Skeletal muscle tissue (tissue), 4 donors: Measurements from ENCODE around the gene OGFR. TPM values are rescaled to one million over a fixed set of nuclear protein-coding genes. Genes with fewer than 3 reads are reported as not detected.

Source experiments
- H3K27ac ChIP-seq: one replicate; pipeline ENCODE4 v1.7.0; 2013; ENCODE audit warnings: mild to moderate bottlenecking, low read depth, low read length, inconsistent platforms
- H3K27me3 ChIP-seq, 3 donors: one replicate each; pipeline ENCODE4 v1.7.0; 2013; ENCODE audit warnings: low read length in 3 of 3; ENCODE audit not compliant: control insufficient read depth in 3 of 3, insufficient read depth in 3 of 3
- H3K36me3 ChIP-seq, 3 donors: one replicate each; pipeline ENCODE4 v1.7.0; 2013; ENCODE audit warnings: low read length in 3 of 3; ENCODE audit not compliant: control insufficient read depth in 3 of 3, insufficient read depth in 3 of 3
- H3K4me1 ChIP-seq, 3 donors: one replicate each; pipeline ENCODE4 v1.7.0; 2013; ENCODE audit warnings: low read length in 3 of 3, mild to moderate bottlenecking in 3 of 3; ENCODE audit not compliant: control insufficient read depth in 3 of 3, insufficient read depth in 3 of 3
- H3K4me3 ChIP-seq, 3 donors: one replicate each; pipeline ENCODE4 v1.7.0; 2013; ENCODE audit warnings: low read length in 3 of 3
- H3K9ac ChIP-seq, 3 donors: one replicate each; pipeline ENCODE4 v1.7.0; 2013; ENCODE audit warnings: low read length in 3 of 3, mild to moderate bottlenecking in 3 of 3, moderate library complexity in 2 of 3, low read depth in 1 of 3
- H3K9me3 ChIP-seq, 3 donors: one replicate each; pipeline ENCODE4 v1.7.0; 2013; ENCODE audit warnings: low read length in 3 of 3; ENCODE audit not compliant: control insufficient read depth in 3 of 3
- total RNA-seq: library from RNA; depleted of rRNA; stranded (reverse); fragments of >200 nt; gene quantifications from one replicate; pipeline ENCODE4 v1.2.3, GENCODE V29; 2014
- donor health status: Osteomylitis.

The OGFR gene
- total RNA-seq, 1 donor from 2014 or later = 13.6 TPM

DNA sequence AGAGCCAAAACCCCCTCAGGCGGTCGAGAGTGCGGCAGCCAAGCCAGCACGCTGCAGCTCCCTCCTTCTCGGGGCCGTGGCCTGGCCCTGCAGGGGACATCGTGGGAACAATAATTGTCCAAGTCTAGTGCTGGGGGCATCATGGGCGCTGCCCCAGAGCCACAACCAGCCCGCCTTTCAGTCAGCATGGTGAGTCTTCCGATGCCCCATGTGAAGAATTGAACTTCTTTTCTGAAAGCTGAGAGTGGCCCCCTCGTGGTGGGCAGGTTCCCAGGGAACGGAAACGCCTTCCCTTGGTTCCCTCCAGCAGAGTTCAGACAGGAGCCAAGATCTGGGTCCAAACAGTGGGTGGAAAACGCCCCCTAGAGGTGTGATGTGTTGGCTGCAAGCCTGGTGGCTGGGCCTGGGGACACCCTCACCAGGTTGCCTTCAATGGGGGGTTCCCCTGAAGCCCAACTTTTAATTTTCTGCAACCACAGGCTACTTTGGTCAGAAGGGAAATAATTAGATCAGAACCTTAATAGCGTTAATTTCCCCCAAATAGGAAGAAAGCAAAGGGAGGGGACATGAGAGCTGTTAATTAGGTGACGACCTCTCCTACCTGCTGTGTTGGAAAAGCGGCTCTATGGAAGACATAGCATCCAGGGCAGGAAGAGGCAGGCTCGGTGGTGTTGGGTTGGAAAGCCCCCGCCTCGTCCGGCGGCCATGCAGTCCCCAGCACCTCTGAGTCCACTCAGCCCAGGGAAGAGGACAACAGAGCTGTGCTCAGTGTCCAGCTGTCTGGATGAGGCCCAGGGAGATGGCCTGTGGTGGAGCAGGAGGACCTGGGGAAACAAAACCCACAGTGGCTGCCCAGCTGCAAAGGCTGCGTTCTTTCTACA is 13.1 kb upstream of the OGFR start:
- H3K4me3 ChIP-seq = no peak overlapping the region
- H3K9ac ChIP-seq = no peak overlapping the region
- H3K27ac ChIP-seq = no peak overlapping the region
- H3K9me3 ChIP-seq = no peaks in the 10 kb centered on the region
- H3K27me3 ChIP-seq = peaks cover 10 to 22% (median 12%) of the 10 kb centered on the region in 3 donors
- no peaks in the 10 kb centered on the region for H3K36me3 ChIP-seq
- H3K4me1 ChIP-seq = peaks cover 21 to 23% (median 22%) of the 10 kb centered on the region in 3 donors

DNA sequence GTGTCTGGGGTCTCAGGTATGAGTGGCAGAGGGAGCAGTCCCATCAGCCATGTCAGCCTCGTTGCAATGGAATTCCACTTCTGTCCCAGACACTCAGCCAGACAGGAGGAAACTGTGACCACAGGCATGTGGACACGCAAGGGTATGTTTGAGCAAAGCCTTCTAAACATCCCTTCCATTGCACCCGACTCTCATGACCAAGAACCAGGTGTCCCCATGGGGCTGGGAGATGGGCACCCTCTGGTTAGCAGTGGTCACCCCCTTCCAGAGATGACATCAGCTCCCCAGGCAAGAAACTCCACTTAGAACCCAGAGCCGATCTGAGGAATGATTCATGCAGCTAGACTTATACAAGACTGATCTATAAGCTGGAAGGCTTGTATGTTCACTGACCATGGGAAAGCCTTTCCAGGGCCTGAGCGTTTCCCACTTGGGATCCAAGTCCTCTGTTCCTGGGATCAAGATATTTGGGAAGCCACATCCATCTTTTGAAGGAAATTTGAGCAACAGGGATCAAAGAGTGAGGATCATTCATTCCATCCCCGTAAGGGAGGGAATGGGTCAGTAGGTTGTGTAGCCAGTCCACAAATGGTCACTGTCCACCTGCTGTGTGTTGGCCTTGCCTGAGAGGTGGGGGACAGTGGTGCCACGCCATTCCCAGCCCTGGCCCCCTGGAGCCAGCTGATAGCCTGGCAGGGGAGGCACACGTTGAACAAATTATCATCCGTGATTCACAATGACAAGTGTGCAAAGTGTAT is 12.3 kb upstream of the OGFR start:
- H3K4me1 ChIP-seq = peaks cover 26 to 28% (median 27%) of the 10 kb centered on the region in 3 donors
- H3K9ac ChIP-seq = no peak overlapping the region
- H3K27ac ChIP-seq = no peak overlapping the region
- no peak overlapping the region for H3K4me3 ChIP-seq
- H3K9me3 ChIP-seq = no peaks in the 10 kb centered on the region
- H3K27me3 ChIP-seq = peaks cover 10 to 22% (median 12%) of the 10 kb centered on the region in 3 donors
- peaks cover 0 to 2% (median 0%) of the 10 kb centered on the region in 3 donors for H3K36me3 ChIP-seq

DNA sequence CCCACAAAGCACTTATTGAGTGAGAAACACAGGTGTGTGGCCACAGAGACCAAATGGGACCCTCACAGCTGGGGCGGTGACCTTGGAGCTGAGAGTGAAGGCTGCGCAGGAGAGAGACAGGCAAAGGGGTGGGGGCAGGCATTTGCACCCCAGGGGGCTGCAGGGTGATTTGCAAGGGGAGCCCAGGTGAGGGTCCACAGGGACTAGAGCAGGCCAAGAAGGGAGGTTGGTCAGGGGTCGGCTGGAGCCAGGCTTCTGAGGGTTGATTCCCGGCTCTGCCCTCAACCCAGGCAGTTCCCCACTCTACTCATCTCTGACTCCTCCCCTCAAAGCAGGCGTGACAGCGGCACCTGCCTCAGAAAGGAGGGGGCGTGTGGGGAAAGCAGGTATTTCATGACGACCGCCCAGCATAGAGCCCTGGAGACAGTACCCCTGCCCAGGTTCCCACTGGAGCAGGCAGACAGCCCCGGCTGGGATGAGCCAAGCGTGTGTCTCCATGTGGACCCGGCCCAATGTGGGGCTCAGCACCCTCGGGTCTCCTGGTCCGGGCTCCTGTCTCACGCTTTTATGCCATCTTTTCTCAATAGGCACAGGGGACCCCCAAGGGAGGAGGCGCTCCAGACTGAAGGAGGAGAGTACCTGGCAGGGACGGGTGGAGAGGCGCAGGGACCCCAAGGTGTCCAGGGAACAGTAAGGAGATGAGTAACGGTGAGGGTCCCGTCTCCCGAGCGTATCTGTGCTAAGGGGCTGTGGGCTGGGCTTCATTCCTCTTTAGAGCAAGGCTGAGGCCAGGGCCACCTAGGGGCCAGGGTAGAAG is 11.5 kb upstream of the OGFR start:
- Histone ChIP-seq H3K4me3 (peak overlapping the region in 1 of 3 donors; percentile 75), H3K9ac (peak overlapping the region in 2 of 3 donors; percentile 78 to 80), H3K36me3 (peaks cover 0 to 9% (median 8%) of the 10 kb centered on the region in 3 donors), H3K27ac (peak overlapping the region; percentile 84), H3K4me1 (peaks cover 32 to 35% (median 33%) of the 10 kb centered on the region in 3 donors), H3K9me3 (no peaks in the 10 kb centered on the region), H3K27me3 (peaks cover 9 to 22% (median 10%) of the 10 kb centered on the region in 3 donors)

DNA sequence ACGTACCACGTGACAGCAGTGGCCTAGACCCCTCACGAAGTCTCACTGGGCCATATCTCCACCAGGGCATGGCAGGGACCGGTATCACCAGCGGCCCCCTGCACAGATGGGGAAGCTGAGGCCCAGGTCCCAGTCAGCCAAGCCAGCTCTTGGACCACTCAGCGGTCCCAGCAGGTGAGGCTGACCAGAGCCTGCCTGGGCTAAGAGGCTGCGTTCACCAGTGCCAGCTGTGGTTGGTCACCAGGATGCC is 11.0 kb upstream of the OGFR start:
- Histone ChIP-seq H3K9ac (peak overlapping the region; percentile 72 to 80 (median 78)), H3K4me1 (peaks cover 32 to 35% (median 33%) of the 10 kb centered on the region in 3 donors), H3K4me3 (peak overlapping the region; percentile 67 to 76 (median 75)), H3K27me3 (peaks cover 9 to 19% (median 10%) of the 10 kb centered on the region in 3 donors), H3K36me3 (peaks cover 4 to 12% (median 11%) of the 10 kb centered on the region in 3 donors), H3K27ac (peak overlapping the region; percentile 84), H3K9me3 (no peaks in the 10 kb centered on the region)

DNA sequence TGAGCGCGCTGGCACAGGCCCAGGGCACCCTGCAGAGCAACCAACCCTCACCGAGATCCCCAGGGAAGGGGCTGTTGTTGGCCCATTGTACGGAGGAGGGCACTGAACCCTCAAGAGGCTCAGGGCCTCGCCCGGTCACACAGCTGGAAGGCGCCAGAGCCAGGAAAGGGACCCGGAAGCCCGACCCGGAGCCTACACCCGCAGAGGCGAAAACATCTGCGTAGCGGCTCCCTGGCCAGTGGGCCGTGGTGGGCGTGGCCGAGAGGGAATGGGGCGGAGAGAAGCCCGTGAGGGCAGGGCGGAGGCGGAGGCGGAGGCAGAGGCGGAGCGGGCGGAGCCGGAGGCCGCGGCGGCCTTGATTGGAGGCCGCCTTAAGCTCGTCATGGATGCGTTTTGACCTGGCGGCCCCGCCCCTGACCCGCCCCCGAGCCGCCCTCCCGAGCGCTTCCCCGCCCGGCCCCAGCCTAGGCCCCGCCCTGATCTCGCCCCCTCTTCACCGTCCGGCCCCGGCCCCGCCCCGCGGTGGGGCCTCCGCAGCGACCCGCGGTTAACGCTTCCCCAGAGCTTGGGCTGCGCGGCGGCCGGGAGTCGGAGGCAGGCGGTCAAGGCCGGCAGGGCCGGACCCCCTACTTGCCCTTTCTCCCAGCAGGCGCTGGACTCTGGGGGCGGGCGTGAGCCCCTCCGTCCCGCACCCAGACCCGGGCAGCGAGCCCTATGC is 10.5 kb upstream of the OGFR start:
- H3K9ac ChIP-seq = peak overlapping the region; percentile 72 to 87 (median 80)
- peaks cover 6 to 14% (median 7%) of the 10 kb centered on the region in 3 donors for H3K27me3 ChIP-seq
- no peaks in the 10 kb centered on the region for H3K9me3 ChIP-seq
- peak overlapping the region; percentile 72 to 79 (median 77) for H3K4me3 ChIP-seq
- peaks cover 32 to 35% (median 33%) of the 10 kb centered on the region in 3 donors for H3K4me1 ChIP-seq
- H3K27ac ChIP-seq = peak overlapping the region; percentile 84
- peaks cover 9 to 16% (median 16%) of the 10 kb centered on the region in 3 donors for H3K36me3 ChIP-seq

DNA sequence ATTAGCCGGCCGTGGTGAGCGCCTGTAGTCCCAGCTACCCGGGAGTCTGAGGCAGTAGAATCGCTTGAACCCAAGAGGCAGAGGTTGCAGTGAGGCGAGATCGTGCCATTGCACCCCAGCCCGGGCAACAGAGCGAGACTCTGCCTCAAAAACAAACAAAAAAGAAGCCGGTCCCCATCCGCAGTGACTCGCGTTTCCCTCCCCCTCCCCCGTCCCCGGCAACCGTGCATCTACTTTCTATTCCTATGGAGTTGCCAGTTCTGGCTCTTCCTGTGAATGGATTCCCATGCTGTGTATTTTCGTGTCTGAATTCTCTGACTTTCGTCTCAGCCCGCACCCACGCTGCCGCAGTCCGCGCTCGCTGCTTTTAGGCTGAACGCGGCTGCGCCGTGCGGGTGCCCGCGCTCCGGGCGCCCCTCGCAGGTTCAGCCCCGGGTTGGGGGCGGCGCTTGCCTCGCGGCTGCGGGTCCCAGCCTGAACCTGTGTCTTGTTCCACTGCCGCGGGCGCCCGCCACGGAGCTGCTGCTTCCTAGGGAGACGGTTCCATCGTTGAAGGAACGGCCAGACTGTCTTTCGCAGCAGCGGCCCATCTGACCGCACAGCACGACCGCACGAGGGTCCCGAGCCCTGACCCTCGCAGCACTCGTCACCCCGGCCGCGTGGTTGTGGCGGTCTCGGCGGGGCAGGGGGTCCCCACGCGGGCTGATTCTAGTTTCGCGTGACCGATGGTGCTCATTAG is 9.4 kb upstream of the OGFR start:
- peaks cover 0 to 5% (median 2%) of the 10 kb centered on the region in 3 donors for H3K27me3 ChIP-seq
- H3K27ac ChIP-seq = peak overlapping the region; percentile 68
- no peaks in the 10 kb centered on the region for H3K9me3 ChIP-seq
- peaks cover 17 to 24% (median 23%) of the 10 kb centered on the region in 3 donors for H3K36me3 ChIP-seq
- peak overlapping the region; percentile 70 to 87 (median 79) for H3K9ac ChIP-seq
- peak overlapping the region; percentile 72 to 79 (median 77) for H3K4me3 ChIP-seq
- peaks cover 32 to 35% (median 33%) of the 10 kb centered on the region in 3 donors for H3K4me1 ChIP-seq

DNA sequence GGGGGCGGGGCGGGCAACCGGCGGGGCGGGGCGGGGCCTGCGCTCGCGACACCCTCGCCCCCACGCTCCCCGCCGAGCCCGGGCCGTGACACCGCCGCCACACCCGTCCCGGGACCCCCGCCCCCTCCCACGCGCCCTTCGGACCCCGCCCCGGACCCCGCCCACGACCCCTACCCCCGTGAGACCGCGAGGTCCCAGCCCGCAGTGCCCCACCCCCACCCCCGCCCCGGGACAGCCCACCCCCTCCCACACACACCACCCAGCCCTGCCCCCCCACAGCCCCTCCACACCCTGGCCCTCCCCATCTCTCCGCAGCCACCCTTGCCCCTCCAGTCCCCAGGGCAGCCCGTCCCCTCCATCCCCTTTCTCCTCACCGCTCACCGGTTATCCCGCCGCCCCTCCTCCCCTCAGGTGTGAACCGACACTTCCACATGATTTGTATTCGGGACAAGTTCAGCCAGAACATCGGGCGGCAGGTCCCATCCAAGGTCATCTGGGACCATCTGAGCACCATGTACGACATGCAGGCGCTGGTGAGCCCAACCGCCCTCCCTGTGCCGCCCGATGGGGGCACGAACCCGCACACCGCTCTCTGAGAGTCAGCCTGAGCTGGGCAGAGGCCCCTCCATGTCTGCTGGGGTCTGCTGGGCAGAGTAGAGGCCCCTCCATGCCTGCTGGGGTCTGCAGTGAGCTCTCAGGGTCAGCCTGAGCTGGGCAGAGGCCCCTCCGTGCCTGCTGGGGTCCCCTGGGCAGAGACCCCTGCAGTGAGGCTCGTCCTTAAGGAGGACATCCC is 7.7 kb upstream of the OGFR start:
- Histone ChIP-seq H3K27ac (no peak overlapping the region), H3K9ac (peak overlapping the region; percentile 7 to 87 (median 64)), H3K4me1 (peaks cover 40 to 44% (median 41%) of the 10 kb centered on the region in 3 donors)

More for the DNA sequence above, 7.7 kb upstream of the OGFR start:
- Histone ChIP-seq H3K27me3 (no peaks in the 10 kb centered on the region), H3K4me3 (peak overlapping the region; percentile 33 to 73 (median 67)), H3K36me3 (peaks cover 27 to 28% (median 27%) of the 10 kb centered on the region in 3 donors), H3K9me3 (no peaks in the 10 kb centered on the region)
